Activated naive CD4-positive, alpha-beta T cell treated with anti-CD3 and anti-CD28 coated beads, Interleukin-2, amount 10 ng/mL, durations not matched to agents 7 days and 5 days (primary cell): ENCODE data around the gene TYMP.

Experiments
- CTCF ChIA-PET: fragments of 350-600 bp; sonication (Branson Sonifier 250); formaldehyde crosslinking; loops from one replicate; lab custom pipeline; 2021; ENCODE audit warnings: antibody characterized with exemption; lab: Charles Lee
- DNase-seq: peaks from one replicate; pipeline ENCODE4 v3.0.0-alpha.2; 2020
- H3K27ac Mint-ChIP-seq: one replicate; pipeline ENCODE4 v1.8.0; 2021; ENCODE audit warnings: mild to moderate bottlenecking, moderate library complexity, mixed read lengths
- H3K27me3 Mint-ChIP-seq: one replicate; pipeline ENCODE4 v1.8.0; 2021; ENCODE audit warnings: mild to moderate bottlenecking, mixed read lengths
- H3K36me3 Mint-ChIP-seq: one replicate; pipeline ENCODE4 v1.8.0; 2021; ENCODE audit warnings: mixed read lengths
- H3K4me1 Mint-ChIP-seq: one replicate; pipeline ENCODE4 v1.8.0; 2021; ENCODE audit warnings: mixed read lengths
- H3K4me3 Mint-ChIP-seq: one replicate; pipeline ENCODE4 v1.8.0; 2021; ENCODE audit warnings: mild to moderate bottlenecking, moderate library complexity, mixed read lengths
- H3K9me3 Mint-ChIP-seq: one replicate; pipeline ENCODE4 v1.8.0; 2021; ENCODE audit warnings: mixed read lengths

Gene TYMP, protein sequence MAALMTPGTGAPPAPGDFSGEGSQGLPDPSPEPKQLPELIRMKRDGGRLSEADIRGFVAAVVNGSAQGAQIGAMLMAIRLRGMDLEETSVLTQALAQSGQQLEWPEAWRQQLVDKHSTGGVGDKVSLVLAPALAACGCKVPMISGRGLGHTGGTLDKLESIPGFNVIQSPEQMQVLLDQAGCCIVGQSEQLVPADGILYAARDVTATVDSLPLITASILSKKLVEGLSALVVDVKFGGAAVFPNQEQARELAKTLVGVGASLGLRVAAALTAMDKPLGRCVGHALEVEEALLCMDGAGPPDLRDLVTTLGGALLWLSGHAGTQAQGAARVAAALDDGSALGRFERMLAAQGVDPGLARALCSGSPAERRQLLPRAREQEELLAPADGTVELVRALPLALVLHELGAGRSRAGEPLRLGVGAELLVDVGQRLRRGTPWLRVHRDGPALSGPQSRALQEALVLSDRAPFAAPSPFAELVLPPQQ

DNA sequence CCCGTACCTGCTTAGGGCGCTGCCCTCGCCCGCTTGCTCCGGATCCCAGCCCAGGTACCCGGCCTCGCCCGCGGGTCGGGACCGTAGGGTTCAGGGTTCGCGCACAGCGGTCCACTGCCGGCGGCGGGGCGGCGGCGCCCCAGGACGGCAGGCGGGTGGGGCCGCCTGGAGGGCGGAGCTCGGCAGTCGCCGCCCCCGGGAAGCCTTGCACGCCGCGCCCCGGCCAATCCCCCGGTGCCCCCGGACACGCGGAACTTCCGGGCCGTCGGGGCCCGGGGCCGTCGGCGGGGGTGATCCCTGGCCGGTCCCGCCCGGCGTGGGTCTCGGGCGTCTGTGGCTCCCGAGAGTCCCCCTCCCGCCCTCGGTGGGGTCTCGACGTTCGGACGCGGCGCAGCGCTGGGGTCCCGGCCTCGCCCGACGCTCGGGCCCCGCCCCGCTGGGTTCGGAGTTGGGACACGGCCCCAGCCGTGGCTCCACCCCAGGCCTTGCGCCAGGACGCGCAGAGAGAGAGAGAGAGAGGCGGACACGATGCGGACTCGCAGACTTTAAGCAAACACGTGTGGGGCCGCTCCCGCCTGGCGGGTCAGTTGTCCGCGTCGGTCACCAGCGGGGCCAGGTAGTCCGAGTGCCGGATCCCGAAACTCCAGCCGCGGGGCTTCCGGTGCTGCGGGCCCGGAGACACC is at the start of gene TYMP:
Gene TYMP, minus strand, starts transcription at position 116 of the 683 bp plus-strand sequence. CDS start 303 bp downstream, outside the sequence.
- no peaks in the 10 kb centered on the region for H3K36me3 Mint-ChIP-seq
- H3K9me3 Mint-ChIP-seq: no peaks in the 10 kb centered on the region
- CTCF ChIA-PET: interaction anchor here (1.6 to 6.1 kb wide), 2 partner anchors 9 to 91 kb away, joined by 6 to 46 read pairs; no protein-coding TSS in a partner anchor
- peaks cover 3% of the 10 kb centered on the region for H3K27me3 Mint-ChIP-seq
- peak within 1 kb of the TSS; percentile 98 for H3K27ac Mint-ChIP-seq
- peak; percentile 83 for DNase-seq
- peak within 1 kb of the TSS; percentile 93 for H3K4me3 Mint-ChIP-seq
- H3K4me1 Mint-ChIP-seq: peaks cover 50% of the 10 kb centered on the region

DNA sequence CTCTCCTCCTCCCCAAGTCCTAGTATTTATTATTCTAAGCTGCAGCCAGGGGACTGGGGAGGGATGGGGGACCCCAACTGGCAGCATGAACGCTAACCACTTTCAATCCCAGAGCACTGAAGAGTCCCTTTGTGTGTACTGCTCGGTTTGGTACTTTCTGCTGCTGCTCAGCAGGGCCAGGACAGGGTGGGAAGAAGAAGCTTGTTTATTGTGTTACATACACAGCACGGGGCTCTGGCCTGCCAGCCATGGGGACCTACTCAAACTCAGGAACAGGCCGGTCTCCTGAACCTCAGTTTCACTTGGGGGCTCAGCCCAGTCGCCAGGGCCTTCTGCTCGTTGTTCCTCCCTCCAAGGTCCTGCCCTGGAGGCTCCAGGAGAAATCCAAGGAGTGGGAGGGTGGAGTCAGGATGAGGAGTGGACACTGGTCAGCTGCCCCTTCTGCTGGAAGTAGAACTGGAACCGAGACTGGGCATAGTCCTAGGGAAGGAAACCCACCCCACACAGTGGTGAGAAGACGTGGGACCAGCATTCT is 49.0 kb upstream of the TYMP start:
- Mint-ChIP-seq H3K27me3 (no peaks in the 10 kb centered on the region), H3K4me3 (no peak overlapping the region), H3K36me3 (peaks cover 25% of the 10 kb centered on the region), H3K27ac (peak overlapping the region; percentile 68), H3K9me3 (no peaks in the 10 kb centered on the region), H3K4me1 (peaks cover 45% of the 10 kb centered on the region)
- no peak for DNase-seq
- CTCF ChIA-PET: interaction anchor here (1.1 kb wide), 1 partner anchor 16 kb away, joined by 3 read pairs; the partner anchor contains the start of gene SYCE3

DNA sequence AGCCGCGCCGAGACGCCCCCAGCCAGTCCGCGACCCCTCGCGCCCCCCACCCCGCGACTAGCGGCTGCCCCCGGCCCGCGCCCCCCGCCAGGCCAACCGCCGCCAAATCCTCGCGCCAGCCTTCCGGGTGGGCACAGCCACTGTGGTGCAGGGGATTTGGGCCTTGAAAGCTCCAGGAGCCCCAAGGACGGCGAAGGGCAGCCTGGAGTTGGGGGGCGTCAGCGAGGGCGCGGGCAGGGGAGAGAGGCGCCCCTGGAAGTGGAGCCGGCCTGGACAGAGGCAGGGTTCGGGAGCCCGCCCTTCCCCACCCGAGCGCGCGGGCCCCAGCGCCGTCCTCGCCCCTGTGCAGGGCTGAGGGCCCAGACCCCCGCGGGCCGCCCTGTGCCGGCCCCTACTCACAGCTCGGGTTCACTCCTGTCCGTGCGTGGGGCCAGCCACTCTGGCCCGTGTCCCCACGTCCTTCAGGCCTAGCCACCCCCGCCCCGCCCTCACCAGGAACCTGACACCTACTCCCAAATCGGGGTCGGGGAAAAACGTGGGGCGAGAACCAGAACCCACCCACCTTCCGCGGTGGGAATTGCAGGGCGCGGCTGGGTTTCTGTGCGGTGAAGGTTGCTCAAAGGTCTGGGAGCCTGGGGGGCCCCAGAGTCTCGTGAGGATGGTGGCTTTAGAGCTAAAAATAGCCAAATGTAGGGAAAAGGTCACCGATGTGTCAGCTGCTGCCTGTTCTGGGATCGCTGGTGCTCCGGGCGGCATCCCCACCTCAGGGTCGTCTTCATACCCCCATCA is 48.4 kb upstream of the TYMP start, which contains the start of gene CPT1B:
Gene CPT1B, minus strand, starts transcription at position 441 of the 789 bp plus-strand sequence. CDS start 512 bp downstream, outside the sequence.
- Mint-ChIP-seq H3K4me3 (peak within 1 kb of the TSS; percentile 44), H3K27ac (peak within 1 kb of the TSS; percentile 76), H3K9me3 (no peaks in the 10 kb centered on the region), H3K36me3 (peaks cover 25% of the 10 kb centered on the region), H3K27me3 (no peaks in the 10 kb centered on the region), H3K4me1 (peaks cover 39% of the 10 kb centered on the region)
- CTCF ChIA-PET: interaction anchor here (1.1 kb wide), 1 partner anchor 15 kb away, joined by 3 read pairs; the partner anchor contains the start of gene SYCE3
- DNase-seq: no peak

DNA sequence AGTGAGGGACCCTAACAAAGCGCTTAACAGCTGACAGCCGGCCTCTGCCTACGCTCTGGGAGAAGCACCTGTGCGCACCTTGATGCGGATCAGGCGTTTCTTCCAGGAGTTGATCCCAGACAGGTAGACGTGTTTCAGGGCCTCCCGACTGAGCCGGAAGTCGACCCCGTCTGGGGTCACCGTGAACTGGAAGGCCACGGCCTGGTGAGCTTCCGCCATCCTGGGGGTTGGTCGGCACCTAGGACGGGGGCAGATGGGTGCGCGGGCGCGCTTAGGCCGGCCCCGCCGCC is 47.8 kb upstream of the TYMP start:
- Mint-ChIP-seq H3K4me1 (peaks cover 39% of the 10 kb centered on the region), H3K4me3 (peak overlapping the region; percentile 44), H3K27me3 (no peaks in the 10 kb centered on the region), H3K9me3 (no peaks in the 10 kb centered on the region), H3K36me3 (peaks cover 25% of the 10 kb centered on the region), H3K27ac (peak overlapping the region; percentile 76)
- no peak for DNase-seq
- CTCF ChIA-PET: interaction anchor here (2.0 to 3.5 kb wide), 2 partner anchors 15 to 43 kb away, joined by 6 to 10 read pairs; partner anchors contain the start of gene SYCE3

DNA sequence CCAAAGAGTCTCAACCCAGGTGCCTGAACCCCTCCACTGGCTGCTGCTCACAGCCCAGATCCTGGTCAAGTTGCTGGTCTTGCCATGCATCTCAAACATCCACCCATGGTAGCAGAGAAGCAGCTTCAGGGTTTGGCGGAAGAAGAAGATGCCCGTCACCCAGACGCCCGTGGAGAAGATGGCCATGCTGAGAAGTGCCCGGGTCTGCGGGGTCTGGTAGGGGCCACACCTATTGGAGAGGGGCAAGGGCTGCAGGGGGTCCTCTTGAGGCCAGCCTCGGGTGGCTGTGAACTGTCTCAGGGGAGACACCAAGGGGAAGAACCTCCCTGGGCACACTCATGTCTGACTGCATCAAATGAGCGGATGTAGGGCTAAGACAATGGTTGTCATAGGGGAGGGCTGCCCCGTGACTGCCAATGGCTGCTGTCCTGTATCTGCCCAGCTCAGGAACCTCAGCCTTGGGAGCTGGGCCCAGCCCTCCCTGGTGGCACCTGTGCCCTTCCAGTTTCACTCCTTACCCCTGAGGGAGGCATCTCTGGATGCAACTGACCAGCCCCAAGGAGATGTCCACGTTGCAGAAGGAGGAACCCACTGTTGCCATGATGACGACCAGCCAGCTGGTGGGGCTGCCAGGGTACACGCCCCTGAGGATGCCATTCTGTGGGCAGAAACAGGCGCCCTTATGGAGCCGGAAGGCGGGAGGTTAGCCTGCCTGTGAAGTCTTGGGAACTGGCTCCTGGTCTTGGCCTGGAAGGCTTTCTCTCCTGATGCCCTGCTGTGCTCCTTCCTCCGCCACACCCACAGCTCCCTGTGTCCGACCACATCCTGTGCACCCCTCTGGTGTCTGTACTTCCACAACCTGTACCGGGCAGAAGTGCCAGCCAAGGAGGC is 47.2 kb upstream of the TYMP start:
- Mint-ChIP-seq H3K27ac (peak overlapping the region; percentile 76), H3K4me1 (peaks cover 39% of the 10 kb centered on the region), H3K27me3 (no peaks in the 10 kb centered on the region), H3K36me3 (peaks cover 25% of the 10 kb centered on the region), H3K9me3 (no peaks in the 10 kb centered on the region), H3K4me3 (peak overlapping the region; percentile 44)
- CTCF ChIA-PET: interaction anchor here (0.6 to 3.5 kb wide), 3 partner anchors 14 to 254 kb away, joined by 4 to 10 read pairs (median 6); partner anchors contain the start of gene SYCE3
- peak; percentile 44 for DNase-seq

DNA sequence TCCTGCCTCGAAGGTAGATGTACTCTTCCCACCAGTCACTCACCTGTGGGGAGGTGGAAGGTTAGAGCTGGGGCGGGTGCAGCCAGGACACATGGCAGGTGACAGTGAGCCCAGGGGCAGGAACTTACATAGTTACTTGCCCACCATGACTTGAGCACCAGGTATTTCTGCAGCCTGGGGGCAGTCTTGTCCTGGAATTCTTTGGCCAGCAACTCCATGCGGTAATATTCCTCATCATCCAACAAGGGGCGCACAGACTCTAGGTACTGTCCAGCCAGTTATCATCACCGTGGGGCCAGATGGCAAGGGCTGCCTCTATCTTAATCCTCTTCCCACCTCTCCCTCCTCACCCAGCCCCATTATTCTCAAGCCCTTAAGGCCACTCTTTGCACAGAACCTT is 46.3 kb upstream of the TYMP start:
- Mint-ChIP-seq H3K4me3 (no peak overlapping the region), H3K9me3 (no peaks in the 10 kb centered on the region), H3K4me1 (peaks cover 30% of the 10 kb centered on the region), H3K27me3 (no peaks in the 10 kb centered on the region), H3K27ac (no peak overlapping the region), H3K36me3 (peaks cover 20% of the 10 kb centered on the region)
- DNase-seq: no peak
- CTCF ChIA-PET: interaction anchor here (0.6 to 3.5 kb wide), 4 partner anchors 13 to 253 kb away, joined by 3 to 10 read pairs (median 5); partner anchors contain the start of gene SYCE3

DNA sequence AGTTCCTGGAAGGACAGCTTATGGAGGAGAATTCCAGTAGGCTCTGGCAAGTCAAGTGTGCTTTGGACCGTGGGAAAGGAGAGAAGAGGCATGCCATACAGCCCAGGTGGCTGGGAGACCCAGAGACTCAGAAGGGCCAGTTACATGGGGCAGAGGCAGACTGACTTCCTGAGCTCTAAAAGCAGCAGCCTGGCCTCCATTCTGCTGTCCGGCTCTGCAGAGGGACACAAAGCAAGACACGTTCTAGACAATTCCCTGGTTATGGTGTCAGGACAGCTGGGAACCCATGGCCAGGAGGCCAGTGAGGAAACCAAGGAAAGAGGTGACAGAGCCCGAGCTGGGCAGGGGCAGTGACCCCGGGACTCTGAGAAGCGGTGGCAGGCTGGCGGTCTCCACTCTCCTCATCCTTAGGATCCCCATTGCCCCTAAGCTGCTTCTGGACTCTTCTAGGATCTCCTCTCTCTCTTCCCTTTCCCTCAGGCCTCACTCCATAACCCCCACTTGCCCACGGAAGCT is 45.7 kb upstream of the TYMP start:
- H3K36me3 Mint-ChIP-seq: peaks cover 24% of the 10 kb centered on the region
- H3K9me3 Mint-ChIP-seq: no peaks in the 10 kb centered on the region
- CTCF ChIA-PET: interaction anchor here (0.8 to 3.5 kb wide), 3 partner anchors 12 to 46 kb away, joined by 3 to 10 read pairs (median 6); partner anchors contain the start of gene SYCE3
- no peak overlapping the region for H3K27ac Mint-ChIP-seq
- no peak overlapping the region for H3K4me3 Mint-ChIP-seq
- no peak for DNase-seq
- H3K4me1 Mint-ChIP-seq: peaks cover 26% of the 10 kb centered on the region
- no peaks in the 10 kb centered on the region for H3K27me3 Mint-ChIP-seq

DNA sequence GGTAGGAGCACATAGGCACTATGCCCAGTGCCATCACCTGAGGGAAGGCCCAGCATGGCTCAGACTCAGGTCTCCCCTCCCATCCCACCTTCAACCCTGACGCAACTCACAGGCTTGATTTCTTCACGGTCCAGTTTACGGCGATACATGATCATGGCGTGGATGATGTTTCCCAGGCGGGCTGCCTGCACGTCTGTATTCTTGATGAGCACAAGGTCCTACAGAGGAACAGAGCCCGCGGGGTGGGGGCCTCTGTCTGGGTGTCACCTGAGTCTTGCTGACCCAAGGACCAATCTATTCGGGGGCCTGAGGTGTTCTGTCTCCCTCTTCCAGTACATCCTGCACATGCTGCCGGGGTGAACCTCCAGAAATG is 44.6 kb upstream of the TYMP start:
- peaks cover 21% of the 10 kb centered on the region for H3K36me3 Mint-ChIP-seq
- CTCF ChIA-PET: interaction anchor here (3.5 kb wide), 1 partner anchor 11 kb away, joined by 10 read pairs; the partner anchor contains the start of gene SYCE3
- H3K4me3 Mint-ChIP-seq: no peak overlapping the region
- H3K27me3 Mint-ChIP-seq: no peaks in the 10 kb centered on the region
- no peak for DNase-seq
- no peaks in the 10 kb centered on the region for H3K9me3 Mint-ChIP-seq
- H3K4me1 Mint-ChIP-seq: peaks cover 17% of the 10 kb centered on the region
- no peak overlapping the region for H3K27ac Mint-ChIP-seq

DNA sequence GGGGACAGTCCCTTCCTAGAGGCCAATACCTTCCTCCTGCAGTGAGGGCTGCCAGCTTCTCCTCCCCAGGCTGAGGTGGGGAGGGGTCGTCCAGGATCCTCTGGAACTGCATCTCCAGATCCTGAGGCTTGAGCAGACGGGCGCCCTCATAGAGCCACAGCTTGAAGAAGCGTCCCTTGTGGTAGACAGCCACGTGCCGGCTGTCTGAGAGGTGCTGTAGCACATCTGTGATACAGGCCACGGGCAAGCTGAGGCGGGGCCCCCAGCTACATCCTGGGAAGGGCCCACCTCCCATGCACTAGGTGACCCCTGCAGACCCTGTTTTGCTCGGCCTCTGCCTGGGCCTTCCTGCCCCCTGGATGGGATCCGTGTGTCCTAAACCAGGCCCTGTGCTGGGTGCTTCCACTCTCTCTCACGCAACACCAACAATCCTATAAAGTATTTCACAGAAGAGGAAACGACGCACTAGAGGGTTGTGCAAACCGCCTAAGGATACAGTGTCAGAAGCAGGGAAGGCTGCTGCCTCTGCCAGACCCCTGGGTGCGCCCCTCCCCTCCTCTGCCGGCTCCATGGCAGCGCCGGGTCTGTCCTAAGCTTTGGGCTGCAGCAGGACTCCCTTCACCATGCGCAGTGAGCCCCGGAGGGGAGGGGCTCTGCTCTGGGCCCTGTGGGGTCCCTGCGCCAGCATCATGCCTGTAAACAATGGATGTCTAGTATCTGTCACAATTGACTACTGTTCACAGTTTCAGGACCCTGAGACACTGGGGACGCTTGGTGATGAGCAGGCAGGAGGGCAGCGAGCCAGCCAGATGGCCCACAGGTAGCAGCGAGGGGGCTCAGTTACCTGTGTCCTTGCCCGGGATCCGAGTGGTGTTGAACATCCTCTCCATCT is 43.9 kb upstream of the TYMP start:
- H3K9me3 Mint-ChIP-seq: no peaks in the 10 kb centered on the region
- no peaks in the 10 kb centered on the region for H3K27me3 Mint-ChIP-seq
- no peak overlapping the region for H3K4me3 Mint-ChIP-seq
- peaks cover 22% of the 10 kb centered on the region for H3K36me3 Mint-ChIP-seq
- H3K4me1 Mint-ChIP-seq: peaks cover 17% of the 10 kb centered on the region
- CTCF ChIA-PET: interaction anchor here (1.9 kb wide), 1 partner anchor 11 kb away, joined by 9 read pairs; the partner anchor contains the start of gene SYCE3
- DNase-seq: no peak
- H3K27ac Mint-ChIP-seq: peak overlapping the region; percentile 24

DNA sequence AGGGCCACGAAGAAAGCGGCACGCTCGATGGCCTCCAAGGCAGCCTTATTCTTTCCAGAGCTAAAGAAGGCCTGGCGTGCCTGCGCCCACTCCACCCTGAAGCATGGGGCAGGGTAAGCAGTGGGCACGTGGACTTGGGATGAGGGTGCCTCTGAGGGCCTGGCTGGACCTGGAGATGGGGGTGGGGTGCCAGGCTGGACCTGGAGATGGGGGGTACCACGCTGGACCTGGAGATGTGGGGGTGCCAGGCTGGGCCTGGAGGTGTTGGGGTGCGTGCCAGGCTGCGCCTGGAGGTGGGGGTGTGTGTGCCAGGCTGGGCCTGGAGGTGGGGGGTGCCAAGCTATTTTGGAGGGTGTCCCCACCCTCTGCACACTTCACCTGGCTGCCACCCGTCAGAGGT is 43.2 kb upstream of the TYMP start:
- H3K4me3 Mint-ChIP-seq: no peak overlapping the region
- no peaks in the 10 kb centered on the region for H3K9me3 Mint-ChIP-seq
- H3K27me3 Mint-ChIP-seq: no peaks in the 10 kb centered on the region
- no peak for DNase-seq
- H3K36me3 Mint-ChIP-seq: peaks cover 25% of the 10 kb centered on the region
- CTCF ChIA-PET: interaction anchor here (1.9 kb wide), 1 partner anchor 10 kb away, joined by 9 read pairs; the partner anchor contains the start of gene SYCE3
- H3K4me1 Mint-ChIP-seq: peaks cover 13% of the 10 kb centered on the region
- no peak overlapping the region for H3K27ac Mint-ChIP-seq

DNA sequence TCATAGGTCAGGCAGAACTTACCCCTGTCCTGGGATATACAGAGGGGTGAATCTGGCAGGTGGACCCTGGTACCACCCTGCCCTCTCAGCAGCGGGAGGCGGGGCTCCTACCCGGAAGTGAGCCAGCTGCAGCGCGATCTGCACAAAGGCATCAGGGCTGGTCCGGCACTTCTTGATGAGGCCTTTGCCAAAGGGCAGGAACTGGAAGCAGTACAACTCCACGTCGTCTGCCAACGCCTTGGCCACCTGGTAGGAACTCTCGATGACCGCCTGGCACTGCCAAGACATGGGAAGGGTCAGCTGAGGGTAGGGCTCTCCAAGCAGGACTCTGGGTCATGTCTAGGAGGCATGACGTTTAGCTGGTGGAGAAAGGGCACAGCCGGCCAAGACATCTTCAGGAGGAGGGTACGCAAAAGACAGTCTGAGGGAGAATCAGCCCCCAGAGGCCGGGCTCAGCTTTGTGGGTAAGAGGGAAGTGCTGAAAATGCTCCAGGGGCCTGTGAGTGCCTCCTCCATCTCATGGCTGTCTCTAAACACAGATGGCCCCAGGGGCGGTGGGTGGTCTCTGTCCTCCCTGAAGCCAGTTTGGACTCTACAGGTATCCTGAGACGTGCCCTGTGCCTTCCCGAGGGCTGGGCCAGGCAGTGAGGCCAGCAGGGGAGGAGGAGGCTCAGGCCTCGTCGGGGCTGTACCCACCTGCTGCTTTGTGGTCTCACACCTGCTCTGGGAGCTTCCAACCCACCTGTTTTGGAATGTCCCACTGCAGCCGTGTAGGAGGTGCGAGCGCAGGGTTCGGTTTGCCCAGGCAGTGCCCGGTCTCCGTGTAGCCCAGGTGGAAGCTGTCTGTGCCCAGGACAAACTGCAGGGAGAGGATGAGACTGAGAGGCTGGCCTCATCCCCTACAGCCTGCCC is 41.7 kb upstream of the TYMP start:
- Mint-ChIP-seq H3K9me3 (no peaks in the 10 kb centered on the region), H3K4me3 (no peak overlapping the region), H3K36me3 (peaks cover 25% of the 10 kb centered on the region), H3K27me3 (no peaks in the 10 kb centered on the region), H3K27ac (no peak overlapping the region), H3K4me1 (peaks cover 1% of the 10 kb centered on the region)
- CTCF ChIA-PET: interaction anchor here (1.9 kb wide), 1 partner anchor 8 kb away, joined by 9 read pairs; the partner anchor contains the start of gene SYCE3
- no peak for DNase-seq
